ENCODE data around the gene ACER2.
"Not testable (repeated sequence)": the region's sequence is repeated elsewhere in the genome, so short reads cannot be mapped to it uniquely, and the experiment has no call there.

ACER2 gene

DNA sequence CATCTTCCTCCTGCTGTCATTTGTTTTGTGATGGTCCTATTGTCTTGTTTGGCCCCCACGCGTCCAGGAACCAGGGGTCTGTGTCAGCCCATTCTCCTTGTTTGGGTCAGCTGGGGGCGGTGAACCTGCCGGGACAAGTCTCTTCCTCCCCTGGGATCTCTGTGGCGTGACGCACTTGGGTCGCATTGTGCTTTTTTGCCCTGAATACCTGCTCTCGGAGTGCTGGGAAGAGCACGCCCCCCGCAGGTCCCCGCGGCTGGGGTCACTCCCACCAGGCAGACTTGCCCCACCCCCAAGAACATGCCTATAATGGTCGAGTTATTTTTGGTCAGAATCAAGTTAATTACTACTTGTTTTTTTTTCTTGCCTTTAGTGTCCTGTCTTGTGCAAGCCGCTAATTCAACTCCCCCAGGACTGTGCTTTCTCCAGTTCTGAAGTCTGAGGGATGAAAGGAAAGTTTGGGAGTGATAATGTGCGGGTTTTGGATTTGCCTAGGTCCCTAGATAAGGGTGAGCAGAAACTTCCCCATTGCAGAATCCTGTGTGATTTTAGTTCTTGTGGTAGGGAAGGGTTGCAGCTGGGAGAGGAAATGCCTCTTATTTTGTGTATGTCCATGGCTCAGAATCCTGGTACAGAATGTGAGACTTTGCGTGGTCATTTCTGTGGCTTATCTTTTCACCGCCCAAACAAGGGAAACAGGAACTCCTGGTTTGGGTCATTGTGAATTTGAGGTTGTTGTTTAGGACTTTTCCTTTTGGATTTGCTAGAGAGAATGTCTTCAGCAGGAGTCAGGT lies 789 bp downstream of the ACER2 start:
- peak in 1 of 2 donors; percentile 1 for DNase-seq (ENCODE audit: low read depth in 2 of 2)

- no peak for DNase-seq (ENCODE audit: low read depth in 2 of 2)
Observed at GRCh38 chr9:19410195-19410503, 1.3 kb downstream of the ACER2 start.

GRCh38 chr9:19410594-19410993 lies 1.8 kb downstream of the ACER2 start:
- DNase-seq (ENCODE audit: low read depth in 2 of 2) = no peak

DNA sequence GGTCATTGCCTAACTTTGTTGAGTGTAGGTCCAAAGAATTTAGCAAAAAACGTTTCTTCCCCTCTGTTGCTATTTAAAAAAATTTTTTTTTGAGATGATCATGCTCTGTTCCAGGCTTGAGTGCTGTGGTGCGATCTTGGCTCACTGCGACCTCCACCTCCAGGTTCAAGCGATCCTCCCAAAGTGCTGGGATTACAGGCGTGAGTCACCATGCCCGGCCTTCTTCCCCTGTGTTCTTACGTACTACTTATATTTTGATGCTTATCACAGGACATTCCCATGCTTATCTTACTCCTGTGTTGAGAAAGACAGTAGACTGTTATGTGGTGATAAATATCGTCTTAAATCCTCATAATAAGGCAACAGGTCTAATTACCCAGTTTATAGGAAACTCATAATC lies 2.5 kb downstream of the ACER2 start:
- DNase-seq (ENCODE audit: low read depth in 2 of 2) = no peak

GRCh38 chr9:19413456-19413855 lies 4.6 kb downstream of the ACER2 start:
- DNase-seq (ENCODE audit: low read depth in 2 of 2) = not testable (repeated sequence)

- no peak for DNase-seq (ENCODE audit: low read depth in 2 of 2)
Observed at GRCh38 chr9:19416143-19416542, 7.3 kb downstream of the ACER2 start.

DNA sequence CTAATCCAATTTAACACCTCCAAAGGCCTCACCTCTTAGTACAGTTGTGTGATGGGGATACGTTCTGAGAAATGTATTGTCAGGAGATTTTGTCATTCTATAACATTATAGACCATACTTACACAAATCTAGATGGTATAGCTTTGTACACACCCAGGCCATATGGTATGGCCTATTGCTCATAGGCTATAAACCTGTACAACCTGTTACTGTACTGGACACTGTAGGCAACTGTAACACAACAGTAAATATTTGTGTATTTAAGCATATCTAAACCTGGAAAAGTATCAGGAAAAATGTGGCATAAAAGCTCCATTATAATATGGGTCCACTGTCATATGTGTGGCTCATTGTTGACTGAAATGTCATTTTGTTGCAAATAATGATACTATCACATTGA lies 12.1 kb downstream of the ACER2 start:
- DNase-seq (ENCODE audit: low read depth in 2 of 2) = no peak

DNA sequence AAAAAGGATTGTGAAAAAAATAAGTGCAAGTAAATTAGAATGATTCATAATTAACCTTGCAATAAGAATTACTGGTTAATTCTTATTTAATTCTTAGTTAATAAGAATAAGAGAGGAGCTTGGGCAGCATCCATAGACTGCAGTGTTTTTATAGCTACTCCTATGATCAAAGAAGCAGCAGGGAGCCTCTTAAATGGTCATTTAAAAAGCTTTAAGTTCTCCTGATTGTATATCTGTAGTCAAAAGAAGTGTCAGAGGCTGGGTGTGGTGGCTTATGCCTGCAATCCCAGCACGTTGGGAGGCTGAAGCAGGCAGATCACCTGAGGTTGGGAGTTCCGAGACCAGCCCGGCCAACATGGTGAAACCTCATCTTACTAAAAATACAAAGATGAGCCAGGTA lies 14.4 kb downstream of the ACER2 start:
- no peak for DNase-seq (ENCODE audit: low read depth in 2 of 2)

GRCh38 chr9:19424176-19424779 lies 15.5 kb downstream of the ACER2 start:
- no peak for DNase-seq (ENCODE audit: low read depth in 2 of 2)

DNA sequence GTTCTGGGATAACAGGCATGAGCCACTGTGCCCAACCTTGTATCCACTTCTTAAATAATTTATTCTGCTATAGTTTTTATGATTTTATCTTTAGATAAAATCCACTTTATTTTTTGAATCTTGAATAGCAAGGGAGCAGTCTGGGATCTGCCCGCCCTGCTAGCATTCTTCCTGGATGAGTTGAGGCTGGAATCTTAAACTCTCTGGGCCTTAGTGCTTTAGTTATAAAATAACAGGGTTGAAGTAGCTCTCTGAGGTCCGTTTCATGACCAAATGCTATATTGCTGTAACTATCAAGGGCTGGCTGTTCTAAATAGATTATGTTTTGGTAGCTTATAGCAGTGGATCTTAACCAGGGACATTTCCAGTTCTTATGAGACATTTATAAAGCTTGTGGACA lies 20.8 kb downstream of the ACER2 start:
- DNase-seq (ENCODE audit: low read depth in 2 of 2) = no peak

DNA sequence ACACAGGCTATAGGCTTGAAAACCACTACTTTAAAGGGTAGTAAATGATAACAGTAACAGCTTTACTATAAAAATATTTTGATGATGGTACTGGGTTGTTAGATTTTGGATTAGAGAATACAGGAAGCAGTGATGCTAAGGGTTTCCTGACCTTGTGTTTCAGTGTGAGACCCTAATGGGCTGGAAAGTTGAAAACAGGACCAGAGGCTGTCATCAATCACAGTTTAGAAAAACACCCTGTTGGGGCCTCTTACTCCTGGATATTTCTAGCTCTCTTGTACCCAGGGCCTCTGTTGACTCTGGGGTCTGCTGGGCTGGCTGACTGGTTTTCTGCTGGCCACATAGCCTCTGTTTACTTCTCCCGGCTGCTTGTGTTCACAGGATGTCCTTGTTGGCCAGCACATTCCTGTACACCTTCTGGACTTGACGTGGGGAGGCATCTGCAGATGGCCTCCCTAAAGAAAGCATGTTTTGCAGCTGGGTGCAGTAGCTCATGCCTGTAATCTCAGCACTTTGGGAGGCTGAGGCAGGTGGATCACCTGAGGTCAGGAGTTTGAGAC lies 21.5 kb downstream of the ACER2 start:
- no peak for DNase-seq (ENCODE audit: low read depth in 2 of 2)

DNA sequence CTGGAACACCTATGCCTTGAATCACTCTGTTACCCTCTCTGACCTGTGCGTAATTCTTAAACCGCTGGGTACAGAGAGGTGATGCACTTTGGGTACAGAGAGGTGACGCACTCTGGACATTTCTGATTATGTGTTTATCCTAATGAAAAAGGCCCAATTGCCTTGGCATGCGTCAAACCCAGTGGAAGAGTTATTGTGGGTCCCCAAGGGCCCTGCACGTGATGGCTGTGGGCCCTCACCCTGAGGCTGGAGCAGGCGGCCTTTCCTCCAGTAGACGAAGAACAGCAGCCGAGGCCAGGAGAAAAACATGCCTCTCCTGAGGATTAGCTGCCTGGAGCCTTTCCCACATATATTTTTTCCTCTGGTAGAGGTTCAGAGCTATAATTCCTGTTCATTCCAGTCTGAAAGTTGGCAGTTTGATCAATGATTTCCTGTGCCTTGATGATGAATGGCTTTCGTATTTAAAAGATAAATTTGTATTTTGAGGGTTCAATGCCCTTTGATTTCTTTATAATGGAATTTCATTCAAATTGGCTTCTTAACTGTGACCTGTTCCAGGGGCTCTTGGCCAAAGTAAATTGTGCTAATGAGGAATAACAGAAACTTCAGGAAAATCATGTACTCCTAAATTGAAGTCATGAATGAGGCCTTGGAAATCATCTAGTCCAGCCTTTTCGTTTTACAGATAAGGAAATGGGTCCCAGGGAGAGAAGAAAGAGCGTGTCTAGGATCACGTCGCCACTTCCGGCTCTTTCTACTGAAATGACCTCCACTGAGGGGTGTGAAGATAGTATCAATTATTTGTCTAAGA lies 22.8 kb downstream of the ACER2 start:
- no peak for DNase-seq (ENCODE audit: low read depth in 2 of 2)

GRCh38 chr9:19432473-19432872 lies 23.7 kb downstream of the ACER2 start:
- no peak for DNase-seq (ENCODE audit: low read depth in 2 of 2)

DNA sequence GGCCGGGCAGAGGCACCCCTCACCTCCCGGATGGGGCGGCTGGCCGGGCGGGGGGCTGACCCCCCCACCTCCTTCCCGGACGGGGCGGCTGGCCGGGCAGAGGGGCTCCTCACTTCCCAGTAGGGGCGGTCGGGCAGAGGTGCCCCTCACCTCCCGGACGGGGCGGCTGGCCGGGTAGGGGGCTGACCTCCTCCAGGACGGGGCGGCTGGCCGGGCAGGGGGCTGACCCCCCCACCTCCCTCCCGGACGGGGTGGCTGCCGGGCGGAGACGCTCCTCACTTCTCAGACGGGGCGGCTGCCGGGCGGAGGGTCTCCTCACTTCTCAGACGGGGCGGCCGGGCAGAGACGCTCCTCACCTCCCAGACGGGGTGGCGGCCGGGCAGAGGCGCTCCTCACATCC lies 24.9 kb downstream of the ACER2 start:
- DNase-seq (ENCODE audit: low read depth in 2 of 2) = not testable (repeated sequence)

GRCh38 chr9:19440376-19440775 lies 31.6 kb downstream of the ACER2 start:
- DNase-seq (ENCODE audit: low read depth in 2 of 2) = no peak

DNA sequence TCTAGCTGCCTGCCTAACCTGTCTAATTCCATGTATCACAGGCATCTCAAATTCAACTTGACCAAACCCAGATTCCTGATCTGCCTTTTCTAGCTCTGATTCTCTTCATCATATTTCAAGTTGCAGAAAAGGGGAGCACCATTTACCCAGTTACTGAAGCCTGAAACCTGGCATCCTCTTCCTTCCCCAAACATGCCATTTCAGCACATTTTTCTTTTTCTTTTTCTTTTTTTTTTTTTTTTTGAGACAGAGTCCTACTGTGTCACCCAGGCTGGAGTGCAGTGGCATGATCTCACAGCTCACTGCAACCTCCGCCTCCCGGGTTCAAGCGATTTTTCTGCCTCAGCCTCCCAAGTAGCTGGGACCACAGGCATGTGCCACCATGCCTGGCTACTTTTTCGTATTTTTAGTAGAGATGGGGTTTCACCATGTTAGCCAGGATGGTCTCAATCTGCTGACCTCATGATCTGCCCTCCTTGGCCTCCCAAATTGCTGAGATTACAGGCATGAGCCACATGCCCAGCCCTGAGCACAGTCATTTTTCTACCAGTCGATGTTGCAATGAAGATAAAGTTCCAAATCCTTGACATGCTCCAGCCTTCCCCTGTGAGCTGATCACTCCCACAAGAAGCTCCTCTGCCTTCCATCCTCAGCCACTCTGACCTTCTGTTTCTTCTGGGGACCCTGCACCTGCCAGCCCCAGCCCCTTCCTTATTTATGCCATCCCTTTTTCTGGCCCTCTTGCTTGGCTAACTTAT lies 32.2 kb downstream of the ACER2 start:
- DNase-seq (ENCODE audit: low read depth in 2 of 2) = no peak

GRCh38 chr9:19441730-19442129 lies 32.9 kb downstream of the ACER2 start:
- no peak for DNase-seq (ENCODE audit: low read depth in 2 of 2)

DNA sequence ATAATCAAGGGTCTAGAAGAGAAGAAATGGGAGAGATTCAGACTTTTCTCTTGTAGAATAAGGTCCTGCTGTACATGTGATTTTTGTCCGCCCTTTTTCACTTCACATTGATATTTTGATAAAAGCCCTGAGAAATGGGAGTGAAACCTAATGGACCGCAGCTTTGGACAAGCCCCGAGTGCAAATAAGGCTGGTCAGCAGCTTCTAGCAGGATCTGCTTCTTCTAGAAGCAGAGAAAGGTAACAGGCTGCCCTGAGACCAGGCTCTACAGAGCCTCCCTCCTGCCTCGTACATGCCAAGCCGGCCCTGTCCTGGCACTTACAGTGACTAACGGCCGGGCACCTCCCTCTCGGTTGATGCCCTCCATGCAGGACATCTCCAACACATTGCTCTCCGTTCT lies 33.4 kb downstream of the ACER2 start:
- DNase-seq (ENCODE audit: low read depth in 2 of 2) = no peak

- no peak for DNase-seq (ENCODE audit: low read depth in 2 of 2)
Observed at GRCh38 chr9:19445452-19445851, 36.6 kb downstream of the ACER2 start.

- DNase-seq (ENCODE audit: low read depth in 2 of 2) = no peak
Observed at GRCh38 chr9:19446361-19446861, 37.6 kb downstream of the ACER2 start.

- no peak for DNase-seq (ENCODE audit: low read depth in 2 of 2)
Observed at GRCh38 chr9:19451240-19452087, 42.7 kb downstream of the ACER2 start.
